T-helper 1 cell treated with Interleukin-12 subunit alpha and Interleukin-12 subunit beta and Interleukin-4 antibody, amounts not matched to agents 30 μg/mL and 1 μg/mL, for 36 hours (primary cell): ENCODE data around the gene QSOX1.

ENCODE experiments used
- H3K27ac Mint-ChIP-seq: one replicate; pipeline ENCODE4 v1.8.0; 2021; ENCODE audit warnings: mild to moderate bottlenecking, mixed read lengths
- H3K27me3 Mint-ChIP-seq: one replicate; pipeline ENCODE4 v1.8.0; 2021; ENCODE audit warnings: low read depth, mixed read lengths
- H3K36me3 Mint-ChIP-seq: one replicate; pipeline ENCODE4 v1.8.0; 2021; ENCODE audit warnings: low read depth, mixed read lengths
- H3K4me1 Mint-ChIP-seq: one replicate; pipeline ENCODE4 v1.8.0; 2021; ENCODE audit warnings: low read depth, mixed read lengths
- H3K4me3 Mint-ChIP-seq: one replicate; pipeline ENCODE4 v1.8.0; 2021; ENCODE audit warnings: mild to moderate bottlenecking, moderate library complexity, mixed read lengths
- H3K9me3 Mint-ChIP-seq: one replicate; pipeline ENCODE4 v1.8.0; 2021; ENCODE audit warnings: mixed read lengths

Gene QSOX1

DNA sequence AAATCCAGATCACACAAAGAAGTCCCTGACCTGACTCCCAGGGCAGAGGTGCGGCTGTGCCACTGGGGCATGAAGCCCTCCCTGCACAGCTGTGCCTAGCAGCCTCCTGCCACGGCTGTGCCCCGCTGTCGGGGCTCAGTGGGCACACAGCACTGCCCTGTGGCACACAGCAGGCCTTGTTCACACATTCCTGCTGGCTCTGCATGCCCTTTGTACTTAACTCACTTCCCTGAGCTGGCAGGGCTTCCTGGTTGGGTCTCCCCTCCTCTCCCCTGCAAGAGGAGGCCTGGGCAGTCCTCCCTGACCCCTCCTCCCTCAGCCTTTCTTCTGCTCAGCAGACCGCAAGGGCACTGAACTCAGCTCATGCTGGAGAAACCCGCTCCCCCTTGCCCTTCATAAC lies 90.2 kb downstream of the QSOX1 start:
- no peak overlapping the region for H3K27ac Mint-ChIP-seq
- no peaks in the 10 kb centered on the region for H3K9me3 Mint-ChIP-seq
- H3K27me3 Mint-ChIP-seq: peaks cover 33% of the 10 kb centered on the region
- no peaks in the 10 kb centered on the region for H3K4me1 Mint-ChIP-seq
- H3K4me3 Mint-ChIP-seq: no peak overlapping the region
- no peaks in the 10 kb centered on the region for H3K36me3 Mint-ChIP-seq

DNA sequence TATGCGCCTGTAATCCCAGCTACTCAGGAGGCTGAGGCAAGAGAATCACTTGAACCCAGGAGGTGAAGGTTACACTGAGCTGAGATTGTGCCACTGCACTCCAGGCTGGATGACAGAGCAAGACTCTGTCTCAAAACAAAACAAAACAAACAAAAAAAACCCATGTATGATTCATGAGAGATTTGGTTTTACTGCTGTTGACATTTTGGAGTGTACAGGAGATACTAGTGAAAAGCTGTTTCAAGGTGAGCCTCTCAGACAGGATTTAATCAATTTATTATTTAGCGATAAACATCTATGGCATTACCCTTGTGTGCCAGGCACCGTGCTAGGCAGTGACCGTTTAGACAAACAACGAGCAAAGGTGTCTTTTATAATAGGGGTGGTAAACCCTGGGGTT lies 91.9 kb downstream of the QSOX1 start:
- no peak overlapping the region for H3K27ac Mint-ChIP-seq
- no peaks in the 10 kb centered on the region for H3K36me3 Mint-ChIP-seq
- H3K9me3 Mint-ChIP-seq: no peaks in the 10 kb centered on the region
- no peaks in the 10 kb centered on the region for H3K4me1 Mint-ChIP-seq
- no peak overlapping the region for H3K4me3 Mint-ChIP-seq
- peaks cover 16% of the 10 kb centered on the region for H3K27me3 Mint-ChIP-seq

DNA sequence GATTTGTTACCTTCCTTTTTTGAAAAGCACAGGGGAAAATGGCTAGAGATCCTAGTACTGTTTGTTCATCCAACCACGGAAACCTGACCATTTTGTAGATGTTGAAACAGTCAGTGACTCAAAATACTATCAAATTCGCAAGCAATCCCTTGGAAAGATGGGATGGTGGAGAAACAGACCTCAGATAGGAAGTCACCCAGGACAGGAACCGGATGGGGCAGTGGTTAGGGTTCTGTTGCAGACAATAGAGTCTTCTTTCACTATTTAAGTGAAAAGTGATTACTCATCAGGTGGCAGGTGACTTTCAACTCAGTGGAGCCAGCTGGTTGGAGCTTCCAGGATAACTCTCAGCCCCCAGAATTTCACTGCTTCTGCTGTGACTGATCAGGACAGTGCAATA lies 92.4 kb downstream of the QSOX1 start:
- no peaks in the 10 kb centered on the region for H3K4me1 Mint-ChIP-seq
- no peak overlapping the region for H3K4me3 Mint-ChIP-seq
- H3K9me3 Mint-ChIP-seq: no peaks in the 10 kb centered on the region
- H3K27me3 Mint-ChIP-seq: peaks cover 12% of the 10 kb centered on the region
- no peak overlapping the region for H3K27ac Mint-ChIP-seq
- H3K36me3 Mint-ChIP-seq: no peaks in the 10 kb centered on the region

DNA sequence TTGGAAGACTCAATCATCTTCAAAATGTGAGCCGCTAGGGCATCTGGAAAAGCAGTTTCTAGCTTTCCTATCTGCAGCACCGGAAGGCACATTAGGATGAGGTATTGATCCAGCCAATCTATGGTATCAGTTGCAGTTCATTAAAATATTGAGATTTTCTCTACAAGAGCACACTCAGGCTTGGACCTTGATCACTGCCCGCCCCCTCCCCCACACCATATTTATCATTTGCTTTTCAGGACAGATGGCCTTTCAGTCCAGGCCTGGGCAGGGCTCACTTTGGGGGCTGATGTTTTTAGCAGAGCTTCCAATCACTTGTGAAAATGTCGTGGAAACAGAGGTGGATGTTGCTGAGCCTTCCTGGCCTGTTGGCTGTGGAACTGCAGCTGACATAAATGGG lies 92.9 kb downstream of the QSOX1 start:
- H3K27ac Mint-ChIP-seq: no peak overlapping the region
- H3K36me3 Mint-ChIP-seq: no peaks in the 10 kb centered on the region
- no peaks in the 10 kb centered on the region for H3K9me3 Mint-ChIP-seq
- H3K4me3 Mint-ChIP-seq: no peak overlapping the region
- H3K27me3 Mint-ChIP-seq: peaks cover 7% of the 10 kb centered on the region
- peaks cover 2% of the 10 kb centered on the region for H3K4me1 Mint-ChIP-seq

DNA sequence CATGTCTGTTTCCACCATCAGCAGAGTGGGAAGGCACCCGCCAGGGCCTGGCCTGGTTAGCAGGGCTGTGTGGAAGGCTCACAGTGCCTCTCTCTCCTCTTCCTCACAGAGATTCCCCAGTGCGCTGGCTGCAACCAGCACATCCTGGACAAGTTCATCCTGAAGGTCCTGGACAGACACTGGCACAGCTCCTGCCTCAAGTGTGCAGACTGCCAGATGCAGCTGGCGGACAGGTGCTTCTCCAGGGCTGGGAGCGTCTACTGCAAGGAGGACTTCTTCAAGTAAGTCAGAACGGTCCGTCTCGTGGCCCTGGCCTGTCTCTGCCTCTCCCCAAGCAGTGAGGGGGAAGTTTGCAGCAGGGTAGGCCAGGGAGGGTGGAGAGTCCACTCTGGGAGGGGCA lies 93.5 kb downstream of the QSOX1 start:
- Mint-ChIP-seq H3K27me3 (peaks cover 7% of the 10 kb centered on the region), H3K4me3 (no peak overlapping the region)

DNA sequence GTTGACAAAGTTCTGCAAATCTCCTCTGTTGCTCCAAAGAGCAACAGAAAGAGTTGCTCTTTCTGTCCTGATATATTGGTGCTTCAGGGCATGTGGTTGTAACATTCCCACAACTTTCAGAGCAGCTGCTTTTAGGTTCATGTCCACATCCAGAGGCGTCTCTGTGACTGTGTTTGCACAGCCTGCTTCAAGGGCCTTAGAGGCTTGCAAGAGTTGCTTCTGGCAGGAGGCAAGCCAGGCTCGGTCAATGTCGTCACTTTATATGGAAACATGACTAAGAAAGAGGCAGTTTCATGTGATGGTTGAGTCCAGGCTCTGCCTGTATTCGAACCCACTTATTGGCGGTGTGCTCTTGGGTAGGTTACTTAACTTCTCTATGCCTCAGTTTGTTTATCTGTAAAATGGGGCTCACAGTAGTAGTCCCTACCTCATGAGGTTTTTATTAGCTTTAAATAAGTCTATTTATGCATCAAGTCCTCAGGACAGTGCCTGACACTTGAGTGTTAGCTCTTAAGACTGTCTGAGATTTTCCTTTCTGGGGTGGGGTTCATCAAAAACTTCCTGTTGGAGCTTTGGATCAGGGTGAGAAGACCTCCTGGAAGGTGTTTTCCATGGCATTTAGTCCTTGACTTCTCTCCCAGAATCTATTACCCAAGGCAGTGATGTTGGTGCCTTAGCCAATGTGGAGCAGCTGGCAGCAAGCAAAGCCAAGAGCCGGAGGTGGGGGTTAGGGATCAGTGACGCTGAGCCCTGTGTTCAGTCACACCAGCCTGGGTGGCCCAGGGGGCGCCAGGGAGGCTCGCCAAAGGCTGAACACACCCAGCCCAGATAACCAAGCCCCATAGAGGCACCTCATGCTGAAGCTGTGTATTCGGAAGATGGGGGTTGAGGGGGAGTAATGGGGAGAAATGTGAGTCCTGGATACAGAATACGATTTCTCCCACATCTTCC lies 94.3 kb downstream of the QSOX1 start:
- peaks cover 3% of the 10 kb centered on the region for H3K4me1 Mint-ChIP-seq
- no peak overlapping the region for H3K27ac Mint-ChIP-seq
- H3K4me3 Mint-ChIP-seq: no peak overlapping the region
- no peaks in the 10 kb centered on the region for H3K36me3 Mint-ChIP-seq
- H3K9me3 Mint-ChIP-seq: no peaks in the 10 kb centered on the region
- peaks cover 4% of the 10 kb centered on the region for H3K27me3 Mint-ChIP-seq

More for the DNA sequence above, 93.5 kb downstream of the QSOX1 start:
- H3K27ac Mint-ChIP-seq: no peak overlapping the region
- peaks cover 3% of the 10 kb centered on the region for H3K4me1 Mint-ChIP-seq
- H3K9me3 Mint-ChIP-seq: no peaks in the 10 kb centered on the region
- no peaks in the 10 kb centered on the region for H3K36me3 Mint-ChIP-seq

DNA sequence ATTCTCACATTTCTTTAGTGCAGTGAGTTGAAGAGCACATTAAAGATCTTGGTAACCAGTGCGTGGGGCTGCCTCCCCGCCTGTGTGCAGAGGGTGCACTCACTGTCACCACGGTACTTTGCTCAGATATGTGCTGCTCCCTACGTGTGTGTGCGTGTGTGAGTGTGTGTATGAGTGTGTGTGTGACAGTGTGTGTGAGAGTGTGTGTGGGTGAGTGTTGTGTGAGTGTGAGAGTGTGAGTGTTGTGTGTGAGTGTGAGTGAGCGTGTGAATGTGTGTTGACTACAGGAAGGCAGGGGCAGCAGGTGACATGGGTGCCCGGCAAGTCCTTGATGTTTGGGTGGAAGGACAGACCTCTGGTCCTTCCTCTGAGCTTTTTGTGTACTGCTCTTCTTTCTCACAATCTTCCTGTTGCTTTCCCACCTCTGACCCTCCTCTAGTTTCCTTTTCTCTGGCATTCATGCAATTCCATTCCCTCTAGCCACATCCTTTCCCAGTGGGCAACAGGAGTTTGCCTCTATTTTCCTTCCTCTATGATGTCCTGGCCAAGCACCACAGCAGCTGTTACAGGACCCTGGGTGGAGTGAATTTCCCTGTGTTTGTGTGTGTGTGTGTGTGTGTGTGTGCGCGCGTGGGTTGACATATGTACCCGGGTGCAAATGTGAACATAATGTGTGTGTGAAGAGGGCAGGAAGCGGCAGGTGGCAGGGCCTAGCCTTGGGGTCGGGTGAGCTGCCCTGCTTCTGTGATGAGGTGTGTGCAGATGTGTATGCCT lies 95.2 kb downstream of the QSOX1 start:
- H3K4me3 Mint-ChIP-seq: no peak overlapping the region
- H3K4me1 Mint-ChIP-seq: peaks cover 3% of the 10 kb centered on the region
- no peaks in the 10 kb centered on the region for H3K36me3 Mint-ChIP-seq
- H3K27ac Mint-ChIP-seq: no peak overlapping the region
- no peaks in the 10 kb centered on the region for H3K27me3 Mint-ChIP-seq
- H3K9me3 Mint-ChIP-seq: no peaks in the 10 kb centered on the region

DNA sequence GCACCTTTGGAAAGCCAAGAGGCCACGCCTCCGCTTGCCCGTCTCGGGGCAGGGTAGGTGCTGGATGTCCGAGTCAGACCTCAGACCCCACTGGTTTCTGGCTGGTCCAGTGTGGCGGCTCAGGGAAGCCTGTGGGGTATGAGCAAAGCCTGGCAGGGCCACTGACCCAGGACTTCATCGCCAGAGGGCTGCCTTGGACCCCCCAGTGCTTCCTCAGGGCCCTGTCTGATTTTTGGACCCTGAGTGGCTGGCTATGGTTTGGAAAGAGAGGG lies 95.8 kb downstream of the QSOX1 start:
- H3K27ac Mint-ChIP-seq: no peak overlapping the region
- peaks cover 3% of the 10 kb centered on the region for H3K4me1 Mint-ChIP-seq
- H3K36me3 Mint-ChIP-seq: no peaks in the 10 kb centered on the region
- H3K9me3 Mint-ChIP-seq: no peaks in the 10 kb centered on the region
- no peak overlapping the region for H3K4me3 Mint-ChIP-seq
- no peaks in the 10 kb centered on the region for H3K27me3 Mint-ChIP-seq

DNA sequence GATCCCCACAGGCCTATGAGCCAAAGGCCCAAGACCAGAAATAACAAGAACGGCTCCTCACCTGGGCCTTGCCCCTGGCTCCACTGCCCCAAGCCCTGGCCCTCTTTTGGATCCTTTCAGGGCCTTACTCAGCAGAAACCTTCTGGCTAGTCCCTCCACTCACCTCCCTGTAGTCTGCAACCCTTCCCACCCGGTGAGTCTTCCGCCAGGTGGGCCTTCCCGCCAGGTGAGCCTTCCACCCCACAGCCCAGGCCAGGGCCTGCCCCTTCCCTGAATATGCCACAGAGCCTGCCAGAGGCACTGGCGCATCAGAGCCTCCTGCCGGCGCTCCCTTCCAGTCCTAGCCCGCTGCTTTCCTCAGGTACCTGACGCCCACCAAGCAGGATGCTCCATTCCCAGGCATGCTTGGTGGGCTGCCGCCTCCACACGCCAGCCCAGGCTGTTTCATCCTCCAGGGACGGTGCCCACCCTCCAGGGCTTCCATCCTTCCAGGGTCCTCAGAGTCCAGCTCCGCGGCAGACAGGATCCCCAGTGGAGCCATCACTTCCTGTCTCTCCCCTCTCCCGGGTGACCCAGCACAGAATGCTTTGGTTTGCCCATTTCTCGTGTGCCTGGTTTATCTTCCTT lies 96.3 kb downstream of the QSOX1 start:
- Mint-ChIP-seq H3K36me3 (no peaks in the 10 kb centered on the region), H3K27me3 (no peaks in the 10 kb centered on the region), H3K9me3 (no peaks in the 10 kb centered on the region), H3K4me3 (no peak overlapping the region), H3K27ac (no peak overlapping the region), H3K4me1 (peaks cover 3% of the 10 kb centered on the region)

DNA sequence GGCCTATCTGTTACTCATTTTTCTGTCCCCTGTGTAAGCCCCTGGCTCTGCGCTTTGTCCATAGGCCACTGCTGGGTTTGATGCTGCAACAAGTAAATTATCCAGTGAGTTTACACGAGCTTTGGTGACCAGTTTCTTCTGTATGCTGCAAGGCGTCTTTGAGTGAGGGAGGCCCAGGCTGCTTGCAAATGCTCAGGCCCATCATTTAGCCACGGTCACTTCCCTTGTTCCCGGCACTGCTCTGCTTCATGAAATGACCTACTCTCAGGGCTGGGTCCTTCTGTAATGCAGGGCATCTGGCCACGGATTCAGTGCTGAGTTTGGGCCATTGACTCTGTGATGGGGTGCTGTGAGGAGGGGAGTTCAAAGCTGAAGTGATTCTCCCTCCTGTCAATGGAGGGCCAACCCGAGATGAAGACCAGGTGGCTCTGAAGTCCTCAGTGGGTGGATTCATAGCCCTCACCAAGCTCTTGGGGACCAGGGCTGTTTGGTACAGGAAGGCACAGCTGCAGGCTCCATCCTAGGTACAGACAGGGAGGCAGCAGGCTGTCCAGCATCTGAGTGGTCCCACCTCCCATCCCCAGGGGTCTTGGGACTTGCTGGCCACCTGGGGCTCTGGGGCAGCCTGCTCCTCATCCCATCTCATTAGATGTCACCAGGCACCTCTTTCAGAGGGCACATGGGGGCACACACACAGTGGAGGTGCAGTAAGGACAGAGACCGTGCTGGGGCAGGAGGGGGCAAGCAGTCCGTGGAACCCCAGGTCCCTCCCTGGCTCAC lies 97.0 kb downstream of the QSOX1 start:
- Mint-ChIP-seq H3K9me3 (no peaks in the 10 kb centered on the region), H3K27me3 (no peaks in the 10 kb centered on the region), H3K36me3 (no peaks in the 10 kb centered on the region), H3K4me3 (no peak overlapping the region), H3K27ac (no peak overlapping the region), H3K4me1 (peaks cover 3% of the 10 kb centered on the region)

DNA sequence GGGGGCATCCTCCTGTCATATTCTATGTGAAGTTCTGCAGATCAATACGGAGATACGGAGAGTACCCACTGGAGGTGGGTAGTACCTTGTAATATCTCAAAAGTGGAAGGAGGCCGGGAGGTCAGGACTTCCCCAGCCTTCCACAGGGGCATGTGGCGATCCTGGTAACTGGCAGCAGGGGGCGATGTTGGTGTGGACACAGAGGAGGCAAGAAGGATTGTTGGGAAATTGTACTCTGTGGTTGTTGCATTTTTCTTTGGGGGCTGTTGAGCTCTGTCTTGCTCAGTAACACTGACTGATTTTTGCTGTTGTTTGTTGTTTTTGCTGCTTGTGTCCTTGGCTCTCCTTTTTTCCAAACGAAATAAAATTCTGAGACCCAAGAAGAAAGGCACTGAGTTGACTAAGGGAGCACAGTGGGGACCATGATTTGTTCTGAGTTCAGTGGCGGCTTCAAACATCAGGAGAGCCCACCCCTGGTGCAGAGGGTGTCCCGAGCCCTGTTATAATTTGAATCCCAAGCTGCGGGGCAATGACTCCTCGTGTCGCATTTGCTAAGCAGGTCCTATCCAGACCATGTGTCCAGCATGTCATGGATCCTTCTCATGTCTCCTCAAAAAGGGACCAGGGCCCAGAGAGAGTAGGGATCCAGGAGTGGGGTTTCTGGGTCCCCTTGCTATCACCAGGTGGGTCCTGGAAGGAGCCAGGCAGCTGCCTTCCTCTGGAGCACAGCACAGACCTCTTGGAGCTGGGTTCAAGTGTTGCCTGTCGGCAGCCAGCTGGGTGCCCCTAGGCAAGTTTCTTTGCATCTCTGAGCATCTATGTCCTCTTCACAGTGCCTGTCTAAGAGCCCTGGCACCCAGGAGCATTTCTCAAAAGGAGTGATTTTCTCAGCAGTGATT lies 98.2 kb downstream of the QSOX1 start:
- Mint-ChIP-seq H3K4me1 (peaks cover 3% of the 10 kb centered on the region), H3K9me3 (no peaks in the 10 kb centered on the region), H3K36me3 (no peaks in the 10 kb centered on the region), H3K4me3 (no peak overlapping the region), H3K27ac (no peak overlapping the region), H3K27me3 (peaks cover 1% of the 10 kb centered on the region)
